ENCODE results near the gene GC. TPM values are rescaled to one million over a fixed set of nuclear protein-coding genes. Genes with fewer than 3 reads are reported as not detected.

Gene GC
- total RNA-seq, 2 experiments from 2014 or later = not detected

DNA sequence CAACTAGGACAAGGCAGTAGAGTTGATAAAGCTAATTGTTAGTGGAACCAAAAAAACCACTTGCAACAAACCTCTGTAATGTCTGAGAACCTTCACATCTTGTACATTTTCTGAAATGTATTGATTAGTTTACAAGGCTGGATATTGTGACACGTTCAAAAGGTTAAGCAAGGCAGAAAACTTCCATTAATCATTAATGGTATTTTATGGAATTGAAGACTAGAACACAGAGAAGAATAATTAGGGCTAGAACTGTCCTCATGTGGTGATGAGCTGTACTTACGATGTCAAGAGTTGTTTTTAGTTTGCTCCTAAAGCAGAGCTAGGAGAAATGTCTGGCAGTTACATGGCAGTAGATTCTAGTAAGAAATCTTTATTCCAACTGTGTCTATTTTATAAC lies 12.3 kb downstream of the GC start:
- intact Hi-C loops (cut with micrococcal nuclease; ENCODE audit: unreplicated experiment) = no loop called here
- POLR2A ChIA-PET = interaction anchor here (1.0 kb wide), 1 partner anchor 18 kb away, joined by 4 read pairs; no protein-coding TSS in a partner anchor
- CTCF ChIA-PET (ENCODE audit: unreplicated experiment) = no interaction called here
- no peak overlapping the region for H3K27ac ChIP-seq (ENCODE audit: low read depth, low read length, poor library complexity, severe bottlenecking)
- no peak for DNase-seq (ENCODE audit: low spot score)
- H3K4me3 ChIP-seq (ENCODE audit: low read depth, low read length, poor library complexity, severe bottlenecking) = no peak overlapping the region
- no peaks in the 10 kb centered on the region for H3K79me2 ChIP-seq (ENCODE audit: insufficient read depth, low read depth, low read length)
- H4K20me1 ChIP-seq (ENCODE audit: insufficient read depth, low read length) = no peaks in the 10 kb centered on the region
- no peak overlapping the region for H3K4me2 ChIP-seq (ENCODE audit: low read length)
- H3K36me3 ChIP-seq (ENCODE audit: insufficient read depth, low read length) = no peaks in the 10 kb centered on the region
- no peak overlapping the region for H2AFZ ChIP-seq (ENCODE audit: low read length)
- no peaks in the 10 kb centered on the region for H3K9me3 ChIP-seq (ENCODE audit: low read length)
- no peaks in the 10 kb centered on the region for H3K4me1 ChIP-seq (ENCODE audit: insufficient read depth, low read length, poor library complexity, severe bottlenecking)
- TF ChIP-seq EZH2phosphoT487 (IDR thresholded peaks at IDR 0.05; ENCODE audit: borderline replicate concordance, low read depth, low read length) = no peak
- TF ChIP-seq, protein P1, sequence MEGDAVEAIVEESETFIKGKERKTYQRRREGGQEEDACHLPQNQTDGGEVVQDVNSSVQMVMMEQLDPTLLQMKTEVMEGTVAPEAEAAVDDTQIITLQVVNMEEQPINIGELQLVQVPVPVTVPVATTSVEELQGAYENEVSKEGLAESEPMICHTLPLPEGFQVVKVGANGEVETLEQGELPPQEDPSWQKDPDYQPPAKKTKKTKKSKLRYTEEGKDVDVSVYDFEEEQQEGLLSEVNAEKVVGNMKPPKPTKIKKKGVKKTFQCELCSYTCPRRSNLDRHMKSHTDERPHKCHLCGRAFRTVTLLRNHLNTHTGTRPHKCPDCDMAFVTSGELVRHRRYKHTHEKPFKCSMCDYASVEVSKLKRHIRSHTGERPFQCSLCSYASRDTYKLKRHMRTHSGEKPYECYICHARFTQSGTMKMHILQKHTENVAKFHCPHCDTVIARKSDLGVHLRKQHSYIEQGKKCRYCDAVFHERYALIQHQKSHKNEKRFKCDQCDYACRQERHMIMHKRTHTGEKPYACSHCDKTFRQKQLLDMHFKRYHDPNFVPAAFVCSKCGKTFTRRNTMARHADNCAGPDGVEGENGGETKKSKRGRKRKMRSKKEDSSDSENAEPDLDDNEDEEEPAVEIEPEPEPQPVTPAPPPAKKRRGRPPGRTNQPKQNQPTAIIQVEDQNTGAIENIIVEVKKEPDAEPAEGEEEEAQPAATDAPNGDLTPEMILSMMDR (conservative IDR thresholded peaks at IDR 0.05; ENCODE audit: low read length) = no peak
- no peaks in the 10 kb centered on the region for H3K9me2 ChIP-seq (ENCODE audit: insufficient read depth, low read length)
- no TSS peak for BruUV-seq (replicated peaks)

DNA sequence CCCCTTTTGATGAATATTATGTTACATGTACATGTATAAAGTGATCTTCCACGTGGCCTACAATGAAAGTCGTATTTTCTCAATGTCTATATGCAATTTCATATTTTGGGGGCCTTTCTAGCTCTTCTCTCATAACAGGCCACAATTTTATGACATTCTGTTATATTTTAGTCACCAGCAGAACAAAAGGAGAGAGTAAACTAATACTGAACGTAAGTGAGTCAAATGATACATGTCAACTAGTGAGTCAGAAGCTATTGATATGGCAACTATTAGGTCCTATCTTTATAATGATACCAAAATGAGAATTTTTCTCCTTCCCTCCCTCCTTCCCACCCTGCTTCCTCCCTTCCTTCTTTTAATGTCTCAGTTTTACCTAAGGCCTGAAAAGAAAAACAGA lies 14.4 kb downstream of the GC start:
- intact Hi-C loops (cut with micrococcal nuclease; ENCODE audit: unreplicated experiment) = no loop called here
- ChIA-PET POLR2A (interaction anchor here (0.6 to 1.5 kb wide), 2 partner anchors 7 to 29 kb away, joined by 3 read pairs; no protein-coding TSS in a partner anchor), CTCF (ENCODE audit: unreplicated experiment) (no interaction called here)
- H3K9me2 ChIP-seq (ENCODE audit: insufficient read depth, low read length) = no peaks in the 10 kb centered on the region
- no peaks in the 10 kb centered on the region for H3K4me1 ChIP-seq (ENCODE audit: insufficient read depth, low read length, poor library complexity, severe bottlenecking)
- no peak overlapping the region for H3K4me3 ChIP-seq (ENCODE audit: low read depth, low read length, poor library complexity, severe bottlenecking)
- no TSS peak for BruUV-seq (replicated peaks)
- H3K9me3 ChIP-seq (ENCODE audit: low read length) = no peaks in the 10 kb centered on the region
- H3K36me3 ChIP-seq (ENCODE audit: insufficient read depth, low read length) = no peaks in the 10 kb centered on the region
- no peak overlapping the region for H2AFZ ChIP-seq (ENCODE audit: low read length)
- no peak for DNase-seq (ENCODE audit: low spot score)
- no peak for TF ChIP-seq EZH2phosphoT487 (IDR thresholded peaks at IDR 0.05; ENCODE audit: borderline replicate concordance, low read depth, low read length)
- TF ChIP-seq, protein P1 (conservative IDR thresholded peaks at IDR 0.05; ENCODE audit: low read length) = no peak
- no peak overlapping the region for H3K4me2 ChIP-seq (ENCODE audit: low read length)
- H3K79me2 ChIP-seq (ENCODE audit: insufficient read depth, low read depth, low read length) = no peaks in the 10 kb centered on the region
- H3K27ac ChIP-seq (ENCODE audit: low read depth, low read length, poor library complexity, severe bottlenecking) = no peak overlapping the region
- no peaks in the 10 kb centered on the region for H4K20me1 ChIP-seq (ENCODE audit: insufficient read depth, low read length)

DNA sequence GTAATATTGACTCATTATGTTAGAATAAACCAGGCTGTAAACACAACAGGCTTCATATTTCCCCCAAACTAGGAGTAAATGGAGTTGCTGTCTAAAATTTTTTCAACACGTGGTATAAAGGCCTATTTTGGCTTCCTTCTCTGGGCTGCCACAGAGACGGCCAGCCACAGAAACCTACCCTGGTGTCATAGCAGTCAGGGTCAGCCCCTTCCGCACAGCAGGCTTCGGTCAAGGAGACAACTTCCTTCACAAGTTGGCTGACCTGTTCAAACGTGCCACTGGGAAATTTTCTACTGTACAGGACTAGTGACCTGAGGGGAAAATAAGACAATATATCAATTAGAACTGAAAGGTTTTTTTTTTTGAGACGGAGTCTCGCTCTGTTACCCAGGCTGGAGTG lies 15.8 kb downstream of the GC start:
- no peaks in the 10 kb centered on the region for H3K4me1 ChIP-seq (ENCODE audit: insufficient read depth, low read length, poor library complexity, severe bottlenecking)
- no peak overlapping the region for H2AFZ ChIP-seq (ENCODE audit: low read length)
- no peak overlapping the region for H3K4me2 ChIP-seq (ENCODE audit: low read length)
- no peaks in the 10 kb centered on the region for H4K20me1 ChIP-seq (ENCODE audit: insufficient read depth, low read length)
- H3K9me2 ChIP-seq (ENCODE audit: insufficient read depth, low read length) = no peaks in the 10 kb centered on the region
- no peaks in the 10 kb centered on the region for H3K79me2 ChIP-seq (ENCODE audit: insufficient read depth, low read depth, low read length)
- no TSS peak for BruUV-seq (replicated peaks)
- ChIA-PET CTCF (ENCODE audit: unreplicated experiment) (no interaction called here), POLR2A (no interaction called here)
- intact Hi-C loops (cut with micrococcal nuclease; ENCODE audit: unreplicated experiment) = no loop called here
- H3K4me3 ChIP-seq (ENCODE audit: low read depth, low read length, poor library complexity, severe bottlenecking) = no peak overlapping the region
- H3K27ac ChIP-seq (ENCODE audit: low read depth, low read length, poor library complexity, severe bottlenecking) = no peak overlapping the region
- DNase-seq (ENCODE audit: low spot score) = no peak
- TF ChIP-seq, protein P1 (conservative IDR thresholded peaks at IDR 0.05; ENCODE audit: low read length) = no peak
- TF ChIP-seq EZH2phosphoT487 (IDR thresholded peaks at IDR 0.05; ENCODE audit: borderline replicate concordance, low read depth, low read length) = no peak
- H3K9me3 ChIP-seq (ENCODE audit: low read length) = no peaks in the 10 kb centered on the region
- no peaks in the 10 kb centered on the region for H3K36me3 ChIP-seq (ENCODE audit: insufficient read depth, low read length)
